ENCODE results near the gene ST6GALNAC1. TPM values are rescaled to one million over a fixed set of nuclear protein-coding genes. Genes with fewer than 3 reads are reported as not detected.

The ST6GALNAC1 gene
- total and polyA plus RNA-seq, 8 donors, result 28.0 to 257 (median 62.4) TPM

DNA sequence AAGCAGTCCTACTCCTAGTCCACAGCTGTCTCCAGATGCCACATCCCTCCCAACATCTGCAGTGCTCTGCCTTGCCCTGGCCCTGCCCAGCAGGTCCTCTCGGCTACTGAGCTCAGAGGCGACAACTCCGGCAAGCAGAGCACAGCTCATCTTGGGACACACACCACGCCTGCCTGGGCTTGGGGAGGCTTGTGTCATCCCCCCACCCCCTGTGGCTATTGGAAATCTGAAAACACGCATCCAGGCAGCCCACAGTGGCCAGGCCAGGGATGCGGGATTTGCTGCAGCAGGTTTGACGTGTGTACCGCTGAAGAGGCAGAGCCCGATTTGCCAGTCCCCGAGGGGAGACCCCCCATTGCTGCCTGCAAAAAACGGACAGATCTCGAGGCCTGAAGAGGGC, 41.8 kb upstream of the ST6GALNAC1 start:
- no peaks in the 10 kb centered on the region for H3K9me3 ChIP-seq
- peaks cover 0 to 40% (median 19%) of the 10 kb centered on the region in 4 donors for H3K36me3 ChIP-seq
- H3K27me3 ChIP-seq, result no peaks in the 10 kb centered on the region
- DNase-seq, result no peak
- TF ChIP-seq POLR2A (IDR thresholded peaks at IDR 0.05) (no peak), EP300 (IDR thresholded peaks at IDR 0.05) (no peak), POLR2AphosphoS5 (IDR thresholded peaks at IDR 0.05) (no peak)
- TF ChIP-seq, protein P1, sequence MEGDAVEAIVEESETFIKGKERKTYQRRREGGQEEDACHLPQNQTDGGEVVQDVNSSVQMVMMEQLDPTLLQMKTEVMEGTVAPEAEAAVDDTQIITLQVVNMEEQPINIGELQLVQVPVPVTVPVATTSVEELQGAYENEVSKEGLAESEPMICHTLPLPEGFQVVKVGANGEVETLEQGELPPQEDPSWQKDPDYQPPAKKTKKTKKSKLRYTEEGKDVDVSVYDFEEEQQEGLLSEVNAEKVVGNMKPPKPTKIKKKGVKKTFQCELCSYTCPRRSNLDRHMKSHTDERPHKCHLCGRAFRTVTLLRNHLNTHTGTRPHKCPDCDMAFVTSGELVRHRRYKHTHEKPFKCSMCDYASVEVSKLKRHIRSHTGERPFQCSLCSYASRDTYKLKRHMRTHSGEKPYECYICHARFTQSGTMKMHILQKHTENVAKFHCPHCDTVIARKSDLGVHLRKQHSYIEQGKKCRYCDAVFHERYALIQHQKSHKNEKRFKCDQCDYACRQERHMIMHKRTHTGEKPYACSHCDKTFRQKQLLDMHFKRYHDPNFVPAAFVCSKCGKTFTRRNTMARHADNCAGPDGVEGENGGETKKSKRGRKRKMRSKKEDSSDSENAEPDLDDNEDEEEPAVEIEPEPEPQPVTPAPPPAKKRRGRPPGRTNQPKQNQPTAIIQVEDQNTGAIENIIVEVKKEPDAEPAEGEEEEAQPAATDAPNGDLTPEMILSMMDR (IDR thresholded peaks at IDR 0.05), result no peak
- peak overlapping the region in 3 of 5 donors; percentile 15 to 89 (median 28) for H3K27ac ChIP-seq
- no peak overlapping the region for H3K4me3 ChIP-seq
- intact Hi-C loops (cut with DNase I; ENCODE audit: low total_unique reads), result no loop called here
- peaks cover 28 to 94% (median 59%) of the 10 kb centered on the region in 4 donors for H3K4me1 ChIP-seq
- 82 to 93% (median 88%) methylated on average over 12 of the region's 12 CpGs for WGBS, 5 donors

- Histone ChIP-seq H3K9me3 (no peaks in the 10 kb centered on the region), H3K4me3 (no peak overlapping the region), H3K36me3 (peaks cover 0 to 42% (median 20%) of the 10 kb centered on the region in 4 donors), H3K4me1 (peaks cover 28 to 91% (median 58%) of the 10 kb centered on the region in 4 donors), H3K27ac (peak overlapping the region in 2 of 5 donors; percentile 28 to 89), H3K27me3 (no peaks in the 10 kb centered on the region)
- DNase-seq, result no peak
- TF ChIP-seq, protein P1 (IDR thresholded peaks at IDR 0.05), result no peak
- TF ChIP-seq EP300 (IDR thresholded peaks at IDR 0.05) (no peak), POLR2AphosphoS5 (IDR thresholded peaks at IDR 0.05) (no peak), POLR2A (IDR thresholded peaks at IDR 0.05) (no peak)
- intact Hi-C loops (cut with DNase I; ENCODE audit: low total_unique reads), result no loop called here
- WGBS, 5 donors, result 74 to 91% (median 85%) methylated on average over 6 to 7 of the region's 7 CpGs
Measured at GRCh38 chr17:76684756-76685155, 41.2 kb upstream of the ST6GALNAC1 start.

- Histone ChIP-seq H3K36me3 (peaks cover 0 to 42% (median 20%) of the 10 kb centered on the region in 4 donors), H3K4me3 (no peak overlapping the region), H3K27me3 (no peaks in the 10 kb centered on the region), H3K27ac (peak overlapping the region in 1 of 5 donors; percentile 89), H3K9me3 (no peaks in the 10 kb centered on the region), H3K4me1 (peaks cover 28 to 84% (median 55%) of the 10 kb centered on the region in 4 donors)
- intact Hi-C loops (cut with DNase I; ENCODE audit: low total_unique reads), result no loop called here
- DNase-seq, result no peak
- no peak for TF ChIP-seq POLR2A (IDR thresholded peaks at IDR 0.05)
- TF ChIP-seq POLR2AphosphoS5 (IDR thresholded peaks at IDR 0.05), result no peak
- no peak for TF ChIP-seq EP300 (IDR thresholded peaks at IDR 0.05)
- TF ChIP-seq, protein P1 (IDR thresholded peaks at IDR 0.05), result no peak
- 75 to 88% (median 85%) methylated on average over 12 to 25 of the region's 25 CpGs for WGBS, 5 donors
Measured at GRCh38 chr17:76683921-76684745, 40.6 kb upstream of the ST6GALNAC1 start.

- no peak for DNase-seq
- Histone ChIP-seq H3K4me1 (peaks cover 26 to 82% (median 54%) of the 10 kb centered on the region in 4 donors), H3K9me3 (no peaks in the 10 kb centered on the region), H3K36me3 (peaks cover 0 to 45% (median 26%) of the 10 kb centered on the region in 4 donors), H3K4me3 (no peak overlapping the region), H3K27ac (peak overlapping the region in 2 of 5 donors; percentile 28 to 66), H3K27me3 (no peaks in the 10 kb centered on the region)
- TF ChIP-seq EP300 (IDR thresholded peaks at IDR 0.05) (no peak), POLR2A (IDR thresholded peaks at IDR 0.05) (no peak), POLR2AphosphoS5 (IDR thresholded peaks at IDR 0.05) (no peak)
- TF ChIP-seq, protein P1 (IDR thresholded peaks at IDR 0.05), result no peak
- WGBS, 5 donors, result 74 to 82% (median 78%) methylated on average over 14 to 18 of the region's 18 CpGs
- intact Hi-C loops (cut with DNase I; ENCODE audit: low total_unique reads), result no loop called here
Measured at GRCh38 chr17:76683011-76683755, 39.6 kb upstream of the ST6GALNAC1 start.
